ENCODE data around the gene PTCD3. TPM values are rescaled to one million over a fixed set of nuclear protein-coding genes. Genes with fewer than 3 reads are reported as not detected.

The PTCD3 gene
- total RNA-seq, 1 experiment from 2014 or later, result 180 TPM

GRCh38 chr2:86065512-86065911, 40.5 kb upstream of the PTCD3 start:
- no peak overlapping the region for H3K56ac ChIP-seq (ENCODE audit: insufficient read length, low read depth, low read length)
- no peak overlapping the region for H3K27ac Mint-ChIP-seq
- no peaks in the 10 kb centered on the region for H3K4me1 ChIP-seq (ENCODE audit: insufficient read depth, low read length)
- no peaks in the 10 kb centered on the region for H3K27me3 Mint-ChIP-seq (ENCODE audit: low read depth)
- H3K18ac ChIP-seq (ENCODE audit: insufficient read length, low read depth, low read length), result no peak overlapping the region
- no peaks in the 10 kb centered on the region for H3K23me2 ChIP-seq (ENCODE audit: insufficient read length, low read depth, low read length, poor library complexity, severe bottlenecking)
- H2BK5ac ChIP-seq (ENCODE audit: insufficient read length, low read length), result no peak overlapping the region
- no peaks in the 10 kb centered on the region for H3K9me3 ChIP-seq (ENCODE audit: control insufficient read depth, low read depth, low read length)
- no CpG with 5 or more reads among the region's 5 CpGs for WGBS (ENCODE audit: extremely low coverage, insufficient read length, low lambda C conversion rate)
- H3K79me1 ChIP-seq (ENCODE audit: insufficient read depth, low read depth, low read length, poor library complexity, severe bottlenecking), result no peaks in the 10 kb centered on the region
- no peak overlapping the region for H4K5ac ChIP-seq (ENCODE audit: insufficient read length, low read depth, low read length)
- no peak for TF ChIP-seq CTCF (conservative IDR thresholded peaks at IDR 0.05)
- H3K14ac ChIP-seq (ENCODE audit: insufficient read depth, low read length), result no peak overlapping the region
- H2BK12ac ChIP-seq (ENCODE audit: insufficient read length, low read depth, low read length), result no peak overlapping the region
- no peak overlapping the region for H2BK20ac ChIP-seq (ENCODE audit: low read depth, low read length, poor library complexity, severe bottlenecking)
- H4K20me1 ChIP-seq (ENCODE audit: control insufficient read depth, insufficient read depth, insufficient read length), result no peaks in the 10 kb centered on the region
- no peak overlapping the region for H2AFZ ChIP-seq (ENCODE audit: low read length)
- no peak overlapping the region for H3T11ph ChIP-seq (ENCODE audit: low read length)
- H2AK5ac ChIP-seq (ENCODE audit: insufficient read length, low read length), result no peak overlapping the region
- H3K27ac ChIP-seq (ENCODE audit: insufficient read length, low read depth, low read length), result no peak overlapping the region
- no peak overlapping the region for H3K4me3 Mint-ChIP-seq
- no peak overlapping the region for H2BK120ac ChIP-seq (ENCODE audit: low read depth, low read length, poor library complexity, severe bottlenecking)
- no peaks in the 10 kb centered on the region for H3K27me3 ChIP-seq (ENCODE audit: insufficient read depth, low read length)
- no peaks in the 10 kb centered on the region for H3K9me3 Mint-ChIP-seq
- no peaks in the 10 kb centered on the region for H3K4me1 Mint-ChIP-seq
- H2BK15ac ChIP-seq (ENCODE audit: low read depth, low read length), result no peak overlapping the region
- no peak overlapping the region for H3K4ac ChIP-seq (ENCODE audit: low read depth, low read length)
- H3K23ac ChIP-seq (ENCODE audit: insufficient read length, low read depth, low read length), result no peak overlapping the region
- H3K9ac ChIP-seq (ENCODE audit: extremely low read depth, insufficient read length, low read length), result no peak overlapping the region
- DNase-seq, result no peak
- H4K8ac ChIP-seq (replicated peaks; ENCODE audit: insufficient read length, low read depth, low read length), result no peak overlapping the region
- no peaks in the 10 kb centered on the region for H3K79me2 ChIP-seq (ENCODE audit: insufficient read depth, low read length)
- H4K91ac ChIP-seq (ENCODE audit: insufficient read length, low read depth, low read length), result no peak overlapping the region
- H3K4me2 ChIP-seq (ENCODE audit: insufficient read depth, insufficient read length, low read length), result no peak overlapping the region
- H3K36me3 Mint-ChIP-seq (ENCODE audit: insufficient read depth in 1 of 3, low read depth in 3 of 3), result peaks cover 47 to 90% (median 82%) of the 10 kb centered on the region in 3 experiments; a peak in 6 of 7 replicates

Measured in H9 (cell line).